Measurements from ENCODE around the gene SFPQ. TPM values are rescaled to one million over a fixed set of nuclear protein-coding genes. Genes with fewer than 3 reads are reported as not detected.
"Not testable (repeated sequence)": the region's sequence is repeated elsewhere in the genome, so short reads cannot be mapped to it uniquely, and the experiment has no call there.

SFPQ gene
- 319 and 363 TPM in 2 replicates for total RNA-seq (2014; rRNA removed; shearing (Covaris generic))

GRCh38 chr1:35192853-35193664, at the start of gene SFPQ:
Gene SFPQ, minus strand, starts transcription at chr1:35193145. Its CDS starts 96 bp downstream, at chr1:35193049.
- DNase-seq (ENCODE audit: low spot score), result peak; percentile 100
- in situ Hi-C loops (cut with HindIII; ENCODE audit: low sequenced_read_pairs), result no loop called here

GRCh38 chr1:35236772-35237171, 43.8 kb upstream of the SFPQ start:
- in situ Hi-C loops (cut with HindIII; ENCODE audit: low sequenced_read_pairs); DNase-seq (ENCODE audit: low spot score): not testable (repeated sequence)

- in situ Hi-C loops (cut with HindIII; ENCODE audit: low sequenced_read_pairs), result no loop called here
- DNase-seq (ENCODE audit: low spot score), result no peak
These were observed 38.3 kb upstream of the SFPQ start for GRCh38 chr1:35231287-35231686.

GRCh38 chr1:35229587-35230360, 36.8 kb upstream of the SFPQ start:
- in situ Hi-C loops (cut with HindIII; ENCODE audit: low sequenced_read_pairs), result no loop called here
- DNase-seq (ENCODE audit: low spot score), result no peak

GRCh38 chr1:35226546-35226945, 33.6 kb upstream of the SFPQ start:
- in situ Hi-C loops (cut with HindIII; ENCODE audit: low sequenced_read_pairs), result no loop called here
- no peak for DNase-seq (ENCODE audit: low spot score)

- in situ Hi-C loops (cut with HindIII; ENCODE audit: low sequenced_read_pairs), result no loop called here
- DNase-seq (ENCODE audit: low spot score), result no peak
These were observed 30.2 kb upstream of the SFPQ start for GRCh38 chr1:35223084-35223630.

- no peak for DNase-seq (ENCODE audit: low spot score)
- in situ Hi-C loops (cut with HindIII; ENCODE audit: low sequenced_read_pairs), result no loop called here
These were observed 29.6 kb upstream of the SFPQ start for GRCh38 chr1:35222322-35223083.

- no peak for DNase-seq (ENCODE audit: low spot score)
- in situ Hi-C loops (cut with HindIII; ENCODE audit: low sequenced_read_pairs), result no loop called here
These were observed 28.0 kb upstream of the SFPQ start for GRCh38 chr1:35220976-35221375.

GRCh38 chr1:35215346-35215745, 22.4 kb upstream of the SFPQ start:
- in situ Hi-C loops (cut with HindIII; ENCODE audit: low sequenced_read_pairs), result no loop called here
- no peak for DNase-seq (ENCODE audit: low spot score)

GRCh38 chr1:35211120-35211414, 18.1 kb upstream of the SFPQ start:
- DNase-seq (ENCODE audit: low spot score), result no peak
- in situ Hi-C loops (cut with HindIII; ENCODE audit: low sequenced_read_pairs), result no loop called here

GRCh38 chr1:35210321-35211119, 17.6 kb upstream of the SFPQ start:
- DNase-seq (ENCODE audit: low spot score), result no peak
- in situ Hi-C loops (cut with HindIII; ENCODE audit: low sequenced_read_pairs), result no loop called here

- in situ Hi-C loops (cut with HindIII; ENCODE audit: low sequenced_read_pairs), result no loop called here
- no peak for DNase-seq (ENCODE audit: low spot score)
These were observed 10.3 kb upstream of the SFPQ start for GRCh38 chr1:35203295-35203694.

- in situ Hi-C loops (cut with HindIII; ENCODE audit: low sequenced_read_pairs), result no loop called here
- peak; percentile 86 for DNase-seq (ENCODE audit: low spot score)
These were observed 9.2 kb upstream of the SFPQ start for GRCh38 chr1:35202048-35202719.

GRCh38 chr1:35201631-35202030, 8.7 kb upstream of the SFPQ start:
- in situ Hi-C loops (cut with HindIII; ENCODE audit: low sequenced_read_pairs), result no loop called here
- DNase-seq (ENCODE audit: low spot score), result no peak

- in situ Hi-C loops (cut with HindIII; ENCODE audit: low sequenced_read_pairs), result no loop called here
- peak; percentile 66 for DNase-seq (ENCODE audit: low spot score)
These were observed 691 bp downstream of the SFPQ start for GRCh38 chr1:35192056-35192852.

- in situ Hi-C loops (cut with HindIII; ENCODE audit: low sequenced_read_pairs), result no loop called here
- DNase-seq (ENCODE audit: low spot score), result no peak
These were observed 1.4 kb downstream of the SFPQ start for GRCh38 chr1:35191429-35192055.

- in situ Hi-C loops (cut with HindIII; ENCODE audit: low sequenced_read_pairs), result no loop called here
- DNase-seq (ENCODE audit: low spot score), result no peak
These were observed 2.2 kb downstream of the SFPQ start for GRCh38 chr1:35190784-35191183.

Data from G401 (cell line).